Stimulated activated CD4-positive, alpha-beta T cell treated with anti-CD3 and anti-CD28 coated beads, Interleukin-15, amount 100 ng/mL, for 24 hours (primary cell): Measurements from ENCODE around the gene CNTLN.
A peak's percentile ranks its signal among the peaks of the same experiment; 100 is the strongest.
"Not testable (repeated sequence)": the region's sequence is repeated elsewhere in the genome, so short reads cannot be mapped to it uniquely, and the experiment has no call there.

Experiments used
- DNase-seq: peaks from one replicate; pipeline ENCODE4 v3.0.0-alpha.2; 2020

Gene CNTLN

DNA sequence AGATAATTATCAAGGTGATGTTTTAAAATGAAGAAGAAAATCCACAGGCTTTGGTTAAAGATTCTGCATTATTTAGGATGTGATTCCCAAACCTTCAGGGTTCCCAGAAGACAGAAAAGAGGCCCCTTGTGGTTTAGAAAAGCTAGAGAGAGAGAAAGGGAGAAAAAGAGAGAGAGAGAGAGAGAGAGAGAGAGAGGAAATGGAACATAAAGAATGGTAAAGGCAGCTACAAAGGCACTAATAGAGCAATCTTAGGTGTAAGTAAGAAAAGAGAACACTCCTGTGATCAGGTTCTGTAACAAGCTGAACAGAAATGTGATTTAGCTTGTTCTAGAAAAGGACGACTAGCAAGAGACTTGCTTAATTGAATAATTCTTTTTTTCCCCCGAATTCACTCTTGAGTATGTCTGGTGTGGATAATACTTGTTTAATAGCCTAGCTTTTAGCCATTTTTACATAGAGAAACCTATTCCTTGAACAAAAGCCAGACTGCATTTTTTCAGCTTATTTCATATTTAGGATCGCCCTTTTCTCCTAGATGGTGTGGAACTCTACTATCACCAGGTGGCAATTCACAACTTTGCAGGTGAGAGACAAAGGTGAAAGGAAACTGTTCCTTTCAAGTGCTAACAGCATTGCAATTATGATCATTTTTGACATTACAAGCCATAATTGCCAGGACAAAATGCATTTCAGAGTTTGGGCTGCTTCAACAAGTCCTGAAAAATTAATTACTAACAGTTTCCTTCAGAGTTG is 386.4 kb downstream of the CNTLN start:
- DNase-seq, result no peak

DNA sequence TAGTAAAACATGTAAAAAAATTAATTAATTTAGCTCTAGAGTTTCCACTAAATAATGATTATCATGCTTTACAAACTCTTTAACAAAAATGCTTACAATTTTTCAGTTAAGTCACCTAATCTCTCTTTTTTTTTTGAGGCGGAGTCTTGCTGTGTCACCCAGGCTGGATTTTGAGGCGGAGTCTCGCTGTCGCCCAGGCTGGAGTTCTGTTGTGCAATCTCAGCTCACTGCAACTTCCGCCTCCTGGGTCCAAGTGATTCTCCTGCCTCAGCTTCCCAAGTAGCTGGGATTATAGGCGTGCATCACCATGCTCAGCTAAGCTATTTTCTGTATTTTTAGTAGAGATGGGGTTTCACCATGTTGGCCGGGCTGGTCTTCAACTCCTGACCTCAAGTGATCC is 391.9 kb downstream of the CNTLN start:
- DNase-seq, result not testable (repeated sequence)

DNA sequence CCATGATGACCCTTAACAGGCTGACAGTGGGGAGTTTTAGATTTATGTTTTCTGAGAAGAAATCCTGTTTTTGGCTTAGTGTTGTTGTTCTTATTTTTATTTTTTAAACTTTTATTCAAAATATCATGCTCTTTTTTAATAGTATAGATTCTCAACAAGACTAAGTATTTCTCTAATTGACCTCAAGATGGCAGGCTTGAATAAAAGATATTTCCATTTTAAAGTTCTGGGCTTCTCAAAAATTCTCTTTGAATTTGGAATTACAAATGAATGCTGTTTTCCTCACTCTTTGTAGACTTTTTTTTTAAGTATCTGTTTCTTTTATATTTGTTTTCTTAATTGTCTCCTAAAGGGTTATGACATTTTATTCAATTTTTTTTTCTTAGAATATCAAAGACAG is 394.0 kb downstream of the CNTLN start:
- no peak for DNase-seq

DNA sequence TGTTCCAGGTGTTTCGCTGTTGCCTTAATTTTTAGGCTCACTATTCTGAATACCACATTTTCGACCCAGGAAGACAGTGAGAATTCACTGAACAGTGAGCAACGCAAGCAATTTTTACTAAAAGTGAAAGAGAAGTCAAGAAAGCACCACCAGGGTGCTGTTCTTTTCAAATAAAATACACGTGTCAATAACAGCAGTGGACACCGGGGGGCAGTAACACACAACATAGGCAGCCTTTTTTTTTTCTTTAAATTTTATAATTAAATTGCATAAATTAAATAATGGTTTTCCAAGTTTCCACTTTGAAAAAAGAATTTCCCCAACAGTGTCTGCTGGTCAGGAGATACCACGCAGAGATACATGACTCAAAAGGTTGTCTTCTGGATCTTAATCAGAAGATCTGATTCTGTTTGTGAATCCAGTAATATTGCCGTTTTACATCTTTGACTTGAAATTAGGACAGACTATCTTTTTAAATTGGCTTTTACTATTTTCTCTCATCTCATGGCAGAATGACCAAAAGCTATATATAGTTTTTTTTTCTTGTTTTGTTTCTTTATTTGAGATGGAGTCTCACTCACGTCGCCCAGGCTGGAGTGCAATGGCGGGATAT is 396.9 kb downstream of the CNTLN start:
- DNase-seq, result peak; percentile 43

DNA sequence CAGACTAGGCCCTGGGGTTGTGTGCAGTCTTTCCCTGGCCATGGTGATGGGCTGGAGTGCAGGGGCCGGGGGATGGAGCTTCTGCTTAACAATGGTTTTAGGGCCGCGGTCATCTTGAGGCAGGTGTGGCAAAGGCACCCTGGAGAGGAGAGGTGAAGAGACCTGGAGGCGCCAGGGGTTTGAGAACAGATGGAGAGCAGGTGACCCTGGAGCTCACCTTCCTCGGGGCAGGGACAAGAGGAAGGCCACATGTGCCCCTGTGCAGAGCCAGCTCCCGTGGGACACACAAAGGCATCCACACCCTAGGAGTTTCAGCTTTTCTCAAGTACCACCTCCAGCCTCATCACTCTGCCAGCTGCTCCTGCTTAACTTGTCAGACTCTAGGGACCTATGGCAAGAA is 397.6 kb downstream of the CNTLN start:
- DNase-seq, result no peak

DNA sequence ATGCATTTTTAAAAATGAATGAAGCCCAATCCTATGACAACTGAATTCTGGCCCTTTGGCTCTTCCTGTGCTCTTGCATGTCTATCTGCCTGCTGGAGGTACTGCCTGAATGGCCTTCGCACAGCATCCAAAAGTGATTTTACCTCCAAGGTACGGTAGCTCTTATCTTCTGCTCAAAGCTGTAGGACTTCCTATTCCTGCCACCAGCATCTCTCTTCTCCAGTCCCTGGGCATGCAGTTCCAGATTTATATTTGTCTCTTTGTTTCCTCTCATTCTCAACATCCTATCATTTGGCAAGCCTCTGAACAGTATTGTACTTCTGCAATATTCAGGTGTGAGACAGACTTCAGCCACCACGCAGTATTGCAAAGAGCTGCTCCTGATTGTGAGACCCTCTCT is 400.3 kb downstream of the CNTLN start:
- no peak for DNase-seq

DNA sequence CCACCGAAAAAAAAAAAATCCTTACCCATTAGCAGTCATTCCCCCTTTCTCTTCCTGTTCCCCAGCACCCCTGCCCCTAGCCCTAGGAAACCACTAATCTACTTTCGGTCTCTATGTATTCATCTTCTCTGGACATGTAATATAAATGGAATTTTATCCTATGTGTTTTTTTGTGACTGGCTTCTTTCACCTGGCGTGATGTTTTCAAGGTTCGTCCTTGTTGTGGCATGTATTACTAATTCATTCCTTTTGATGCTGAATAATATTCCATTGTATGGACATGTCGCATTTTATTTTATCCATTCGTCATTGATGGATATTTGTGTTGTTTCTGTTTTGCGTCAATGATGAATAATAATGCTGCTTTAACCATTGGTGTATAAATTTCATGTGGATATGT is 401.2 kb downstream of the CNTLN start:
- DNase-seq, result no peak

DNA sequence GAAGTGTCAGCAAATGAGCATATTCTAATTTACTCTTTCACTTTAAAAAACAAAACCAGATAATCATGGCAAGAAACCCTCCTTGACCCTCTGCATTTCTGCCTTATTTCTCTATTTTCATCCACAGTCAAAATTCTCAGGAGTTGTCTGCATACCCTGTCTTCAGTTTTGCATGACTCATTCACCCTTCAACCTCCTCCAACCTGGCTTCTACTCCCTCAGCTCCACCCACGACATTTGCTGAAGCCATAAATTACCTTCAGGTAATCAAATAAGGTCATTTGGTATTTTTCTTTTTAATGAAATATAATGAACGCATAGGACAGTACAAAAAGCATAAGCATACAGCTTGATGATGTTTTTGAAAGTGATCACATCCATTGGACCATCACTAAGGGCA is 416.2 kb downstream of the CNTLN start:
- DNase-seq, result no peak
